HCT116 (cell line): ENCODE measurements around the gene MAP2K2.

Source experiments
- ATF3 ChIP-seq: IDR thresholded peaks from 2 replicates; pipeline ENCODE4 v1.6.1; 2012
- CTCF ChIP-seq, 3 experiments: fragments of 200-600 bp in 1 of 3; sonication (generic) in 1 of 3; IDR thresholded peaks in 2 of 3; conservative IDR thresholded peaks in 1 of 3; 2 replicates each; pipeline ENCODE4 v1.5.1; 2012 to 2017; ENCODE audit warnings: low read depth in 2 of 3, low read length in 2 of 3, antibody characterized with exemption in 1 of 3, borderline replicate concordance in 1 of 3, control low read depth in 1 of 3, mild to moderate bottlenecking in 1 of 3, mixed read lengths in 1 of 3, mixed run types in 1 of 3, moderate library complexity in 1 of 3; ENCODE audit not compliant: insufficient read depth in 1 of 3
- EGR1 ChIP-seq: IDR thresholded peaks from 2 replicates; pipeline ENCODE4 v1.6.1; 2012; ENCODE audit warnings: low read depth
- EZH2 ChIP-seq: fragments of 200-600 bp; sonication (generic); IDR thresholded peaks from 2 replicates; pipeline ENCODE4 v1.6.1; 2017; ENCODE audit warnings: antibody characterized with exemption, mixed run types
- MAX ChIP-seq: IDR thresholded peaks from 2 replicates; pipeline ENCODE4 v1.6.1; 2012
- POLR2A ChIP-seq: IDR thresholded peaks from 2 replicates; pipeline ENCODE4 v1.7.0; 2011; ENCODE audit warnings: borderline replicate concordance; ENCODE audit not compliant: insufficient read depth, insufficient read length; ENCODE audit errors: extremely low read depth
- POLR2AphosphoS5 ChIP-seq: IDR thresholded peaks from 2 replicates; pipeline ENCODE4 v1.6.1; 2011; ENCODE audit warnings: mild to moderate bottlenecking, low read depth, low read length, moderate library complexity
- RAD21 ChIP-seq: IDR thresholded peaks from 2 replicates; pipeline ENCODE4 v1.6.1; 2012; ENCODE audit warnings: low read depth, mild to moderate bottlenecking
- SIN3A ChIP-seq: IDR thresholded peaks from 2 replicates; pipeline ENCODE4 v1.6.1; 2012; ENCODE audit warnings: low read depth
- SP1 ChIP-seq: IDR thresholded peaks from 2 replicates; pipeline ENCODE4 v1.6.1; 2012; ENCODE audit warnings: low read depth
- ZFX ChIP-seq: fragments of 450-650 bp; IDR thresholded peaks from 2 replicates; pipeline ENCODE4 v1.6.1; 2017

GRCh38 chr19:4151623-4152022, 27.7 kb upstream of the MAP2K2 start:
- no peak for TF ChIP-seq SIN3A
- no peak for TF ChIP-seq RAD21
- no peak for TF ChIP-seq CTCF (IDR thresholded peaks at IDR 0.05 in 2 of 3, conservative IDR thresholded peaks at IDR 0.05 in 1 of 3; ENCODE audit: borderline replicate concordance in 1 of 3, insufficient read depth in 1 of 3, low read depth in 2 of 3, low read length in 2 of 3)
- TF ChIP-seq POLR2A, result no peak
- no peak for TF ChIP-seq ATF3
- TF ChIP-seq MAX, result no peak
- TF ChIP-seq SP1, result no peak
- no peak for TF ChIP-seq POLR2AphosphoS5
- no peak for TF ChIP-seq EGR1
- no peak for TF ChIP-seq ZFX
- TF ChIP-seq EZH2, result no peak
